DMS114 treated with DMSO at 0.1 percent for 48 hours (cell line): ENCODE results near the gene TTC17.
"Not testable (repeated sequence)": the region's sequence is repeated elsewhere in the genome, so short reads cannot be mapped to it uniquely, and the experiment has no call there.

ENCODE experiments used
- DNase-seq: peaks from one replicate; lab custom pipeline; 2025; ENCODE audit not compliant: unreplicated experiment; lab: John Stamatoyannopoulos, UW

Gene TTC17

GRCh38 chr11:43358801-43359421, at the start of gene TTC17:
TTC17 (plus strand) TSS chr11:43358920; CDS start chr11:43358955, 35 bp downstream.
- DNase-seq: peak; percentile 85

- peak; percentile 84 for DNase-seq
Observed at GRCh38 chr11:43311791-43312607, 46.7 kb upstream of the TTC17 start, which contains the start of gene API5. API5 (plus strand) TSS chr11:43311996; CDS start chr11:43312128, 132 bp downstream.

- no peak for DNase-seq
Observed at GRCh38 chr11:43315966-43316365, 42.8 kb upstream of the TTC17 start.

GRCh38 chr11:43316451-43316850, 42.3 kb upstream of the TTC17 start:
- no peak for DNase-seq

- no peak for DNase-seq
Observed at GRCh38 chr11:43327987-43328386, 30.7 kb upstream of the TTC17 start.

- DNase-seq: no peak
Observed at GRCh38 chr11:43328482-43328881, 30.2 kb upstream of the TTC17 start.

- DNase-seq: no peak
Observed at GRCh38 chr11:43341159-43341558, 17.6 kb upstream of the TTC17 start.

- not testable (repeated sequence) for DNase-seq
Observed at GRCh38 chr11:43351426-43351825, 7.3 kb upstream of the TTC17 start.

GRCh38 chr11:43354311-43354710, 4.4 kb upstream of the TTC17 start:
- no peak for DNase-seq

- DNase-seq: no peak
Observed at GRCh38 chr11:43356336-43356735, 2.4 kb upstream of the TTC17 start.

GRCh38 chr11:43358279-43358800, 380 bp upstream of the TTC17 start:
- DNase-seq: no peak

GRCh38 chr11:43359422-43359818, 700 bp downstream of the TTC17 start:
- DNase-seq: no peak

- DNase-seq: no peak
Observed at GRCh38 chr11:43360361-43361032, 1.8 kb downstream of the TTC17 start.

GRCh38 chr11:43366677-43367076, 8.0 kb downstream of the TTC17 start:
- no peak for DNase-seq

GRCh38 chr11:43367382-43368178, 8.9 kb downstream of the TTC17 start:
- no peak for DNase-seq

- no peak for DNase-seq
Observed at GRCh38 chr11:43376065-43376464, 17.3 kb downstream of the TTC17 start.

- DNase-seq: no peak
Observed at GRCh38 chr11:43376594-43376993, 17.9 kb downstream of the TTC17 start.

GRCh38 chr11:43377389-43377788, 18.7 kb downstream of the TTC17 start:
- no peak for DNase-seq

GRCh38 chr11:43378897-43379296, 20.2 kb downstream of the TTC17 start:
- no peak for DNase-seq

- no peak for DNase-seq
Observed at GRCh38 chr11:43381802-43382201, 23.1 kb downstream of the TTC17 start.

GRCh38 chr11:43382614-43383013, 23.9 kb downstream of the TTC17 start:
- no peak for DNase-seq
